Measurements from ENCODE around the gene ERG28.

- TF ChIP-seq POLR2AphosphoS5 (IDR thresholded peaks at IDR 0.05; ENCODE audit: low read depth, low read length) = no peak
- TF ChIP-seq POLR2A (IDR thresholded peaks at IDR 0.05; ENCODE audit: low read depth, low read length) = no peak
These were observed 48.6 kb upstream of the ERG28 start for GRCh38 chr14:75709207-75709812.

Measured in GM12892 (cell line).